Urothelium cell line (cell line): ENCODE data around the gene TCF7L2.

Experiments
- DNase-seq: peaks from one replicate; pipeline ENCODE4 v3.0.0; 2011; ENCODE audit warnings: low spot score, mixed read lengths
- FAIRE-seq: peaks from 2 replicates; lab custom pipeline; 2011; peaks lifted over from hg19 to GRCh38; lab: Jason Lieb, UNC

Gene TCF7L2

GRCh38 chr10:113213035-113213434 is 263.0 kb downstream of the TCF7L2 start:
- DNase-seq, result no peak
- no peak for FAIRE-seq

DNA sequence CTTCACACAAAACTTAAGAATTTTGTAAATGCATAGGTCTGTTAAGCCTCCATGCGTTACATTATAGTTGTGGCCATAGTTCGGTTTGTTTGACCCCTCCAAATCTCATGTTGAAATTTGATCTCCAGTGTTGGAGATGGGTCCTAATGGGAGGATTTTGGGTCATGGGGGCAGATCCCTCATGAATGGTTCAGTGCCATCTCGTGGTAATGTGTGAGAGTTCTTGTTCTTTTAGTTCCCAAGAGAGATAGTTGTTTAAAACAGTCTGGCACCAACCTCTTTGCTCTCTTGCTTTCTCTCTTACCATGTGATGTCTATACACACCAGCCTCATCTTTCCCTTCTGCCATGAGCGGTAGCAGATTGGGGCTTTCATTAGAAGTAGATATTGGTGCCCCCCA is 264.3 kb downstream of the TCF7L2 start:
- FAIRE-seq (no peak), DNase-seq (no peak)

DNA sequence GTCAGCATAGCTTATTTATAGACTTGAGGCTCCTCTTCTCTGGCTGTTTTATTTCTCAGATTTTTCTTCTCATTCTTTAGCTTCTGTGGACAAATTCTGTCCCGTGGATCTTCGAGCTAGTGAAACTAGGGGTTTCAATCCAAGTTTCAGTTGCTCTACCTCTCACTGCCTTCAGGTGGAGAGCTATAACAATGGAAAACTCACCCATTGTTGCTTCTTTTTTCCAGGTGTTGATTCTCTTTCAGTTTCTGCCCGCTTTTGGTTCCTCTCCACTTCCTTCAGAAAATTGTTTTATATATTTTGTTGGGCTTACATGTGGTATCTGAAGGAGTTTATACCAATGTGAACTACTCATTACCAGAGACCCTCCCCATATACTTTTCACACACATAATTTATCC is 266.1 kb downstream of the TCF7L2 start:
- FAIRE-seq, result no peak
- no peak for DNase-seq
